Uterus (tissue), 2 donors: Measurements from ENCODE around the gene UNC13B.

ENCODE experiments used
- CTCF ChIP-seq, 4 experiments: fragments of 200-600 bp in 2 of 4; fragments of 450-650 bp in 2 of 4; sonication (generic) in 2 of 4; IDR thresholded peaks; one replicate each; pipeline ENCODE4 v1.5.1; 2016 to 2019; ENCODE audit warnings: antibody characterized with exemption in 4 of 4, mild to moderate bottlenecking in 2 of 4, moderate library complexity in 1 of 4
- POLR2A ChIP-seq, 2 donors: fragments of 450-650 bp; IDR thresholded peaks; one replicate each; pipeline ENCODE4 v1.6.1; 2016; ENCODE audit warnings: antibody characterized with exemption in 2 of 2, mild to moderate bottlenecking in 1 of 2, moderate library complexity in 1 of 2

GRCh38 chr9:35324966-35325365, 163.2 kb downstream of the UNC13B start:
- TF ChIP-seq CTCF (IDR thresholded peaks at IDR 0.05) (no peak), POLR2A (IDR thresholded peaks at IDR 0.05) (no peak)
